Measurements from ENCODE around the gene TMEM95. TPM values are rescaled to one million over a fixed set of nuclear protein-coding genes. Genes with fewer than 3 reads are reported as not detected.
"Not testable (repeated sequence)": the region's sequence is repeated elsewhere in the genome, so short reads cannot be mapped to it uniquely, and the experiment has no call there.

The TMEM95 gene
- total RNA-seq, 2 experiments from 2014 or later: 0.23 TPM; not detected in 1

DNA sequence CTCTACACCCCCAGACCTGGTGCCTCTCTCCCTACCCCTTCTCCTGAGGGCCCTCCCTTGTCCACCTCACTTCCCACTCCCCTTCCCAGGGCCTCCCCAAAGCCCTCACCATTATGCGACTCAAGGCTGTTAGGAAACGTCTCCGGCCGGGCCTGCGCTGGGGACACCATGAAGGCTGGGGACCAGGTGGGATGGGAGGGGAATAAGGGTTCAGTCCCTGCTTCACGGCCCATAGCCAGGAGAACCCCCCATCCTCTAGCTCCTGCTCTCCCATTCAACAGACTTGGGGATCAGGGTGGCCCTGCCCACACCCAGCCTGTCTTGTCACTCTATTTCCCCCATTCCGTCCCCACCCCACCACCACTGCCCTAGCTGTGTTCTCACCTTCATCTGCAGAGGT is 27.9 kb upstream of the TMEM95 start:
- CTCF ChIA-PET: interaction anchor here (0.6 to 2.1 kb wide), 5 partner anchors 9 to 108 kb away, joined by 3 to 7 read pairs (median 4); partner anchors contain the start of gene ACAP1
- Mint-ChIP-seq H3K4me3 (no peak overlapping the region), H3K27me3 (no peaks in the 10 kb centered on the region), H3K36me3 (ENCODE audit: low read depth) (peaks cover 17% of the 10 kb centered on the region), H3K4me1 (peaks cover 46% of the 10 kb centered on the region), H3K27ac (no peak overlapping the region), H3K9me3 (no peaks in the 10 kb centered on the region)
- no peak for DNase-seq
- POLR2A ChIA-PET: no interaction called here

DNA sequence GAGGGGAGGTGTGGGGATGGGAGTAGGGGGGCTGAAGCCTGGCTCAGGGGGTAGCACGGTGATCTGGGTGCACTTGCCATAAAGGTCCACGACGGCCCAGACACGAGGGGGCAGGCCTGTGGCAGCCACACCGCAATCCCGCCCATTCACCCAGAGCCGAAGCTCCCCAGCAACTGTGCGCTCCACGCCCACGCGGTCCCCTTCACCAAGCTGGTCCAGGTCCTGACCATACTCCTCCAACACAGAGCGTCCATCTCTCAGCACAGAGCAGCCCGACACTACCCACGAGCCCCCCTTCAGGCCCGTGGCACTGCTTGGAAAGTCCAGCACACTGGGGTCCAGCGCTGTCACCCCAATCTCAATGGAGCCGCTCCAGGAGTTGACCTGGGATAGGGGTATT is 27.5 kb upstream of the TMEM95 start:
- DNase-seq: no peak
- no peak overlapping the region for H3K27ac Mint-ChIP-seq
- ChIA-PET CTCF (interaction anchor here (0.6 to 2.1 kb wide), 5 partner anchors 9 to 109 kb away, joined by 3 to 7 read pairs (median 4); partner anchors contain the start of gene ACAP1), POLR2A (no interaction called here)
- no peaks in the 10 kb centered on the region for H3K27me3 Mint-ChIP-seq
- H3K36me3 Mint-ChIP-seq (ENCODE audit: low read depth): peaks cover 13% of the 10 kb centered on the region
- H3K9me3 Mint-ChIP-seq: no peaks in the 10 kb centered on the region
- peaks cover 50% of the 10 kb centered on the region for H3K4me1 Mint-ChIP-seq
- H3K4me3 Mint-ChIP-seq: no peak overlapping the region

DNA sequence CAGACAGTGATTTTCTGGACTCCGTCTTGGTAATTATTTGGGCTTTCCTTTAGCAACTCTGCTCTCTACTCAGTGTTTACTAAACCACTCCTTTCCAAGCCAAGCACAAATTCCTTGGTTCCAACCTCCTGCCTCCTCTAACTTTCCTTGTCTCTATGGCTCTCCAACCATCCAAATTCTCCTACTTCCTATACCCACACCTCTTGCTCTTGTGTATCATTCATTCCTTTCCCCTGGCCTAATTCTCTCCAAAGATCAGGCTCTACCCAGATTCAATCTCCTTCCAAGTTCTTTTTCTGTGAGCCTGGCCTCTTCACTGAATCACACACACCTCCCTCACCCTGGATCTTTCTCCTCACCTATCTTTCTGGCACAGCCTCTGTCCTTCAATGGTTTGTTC is 26.9 kb upstream of the TMEM95 start:
- POLR2A ChIA-PET: no interaction called here
- peaks cover 13% of the 10 kb centered on the region for H3K36me3 Mint-ChIP-seq (ENCODE audit: low read depth)
- H3K4me3 Mint-ChIP-seq: peak overlapping the region; percentile 87
- CTCF ChIA-PET: interaction anchor here (1.0 to 2.1 kb wide), 4 partner anchors 9 to 32 kb away, joined by 3 to 7 read pairs (median 4); partner anchors contain the start of gene ACAP1
- H3K4me1 Mint-ChIP-seq: peaks cover 55% of the 10 kb centered on the region
- peak overlapping the region; percentile 54 for H3K27ac Mint-ChIP-seq
- DNase-seq: no peak
- H3K27me3 Mint-ChIP-seq: no peaks in the 10 kb centered on the region
- H3K9me3 Mint-ChIP-seq: no peaks in the 10 kb centered on the region

DNA sequence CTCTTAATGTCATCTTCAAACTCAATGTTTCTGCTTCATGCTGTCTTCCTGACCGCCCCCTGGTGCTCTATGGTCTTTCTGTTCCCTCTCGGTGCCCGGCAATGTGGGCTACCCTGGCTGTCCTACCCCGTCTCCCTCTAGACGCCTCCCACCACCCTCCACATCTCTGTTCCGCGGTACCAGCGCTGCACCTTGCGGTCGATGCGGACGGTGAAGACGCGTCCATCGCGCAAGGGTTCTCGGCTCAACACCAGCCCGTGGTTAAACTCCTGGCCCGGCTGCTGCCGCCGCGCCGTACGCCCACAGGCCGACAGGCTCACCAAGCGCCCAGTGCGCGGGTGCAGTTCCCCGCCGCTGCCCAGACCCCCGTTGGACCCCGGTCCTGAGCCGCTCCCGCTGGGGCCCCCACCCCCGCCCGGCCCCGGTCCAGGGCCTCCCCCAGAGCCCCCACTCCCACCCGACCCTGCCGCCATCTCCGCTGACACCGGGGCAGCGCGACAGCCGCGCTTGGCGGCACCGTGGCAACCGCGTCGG is 26.0 kb upstream of the TMEM95 start, which contains the start of gene NEURL4:
Gene NEURL4, minus strand, starts transcription at position 496 of the 534 bp plus-strand sequence. Its CDS starts 23 bp downstream, at position 473.
- ChIA-PET POLR2A (interaction anchor here (1.0 to 1.1 kb wide), 3 partner anchors 8 to 255 kb away, joined by 3 to 6 read pairs (median 3); partner anchors contain the start of genes GPS2 and MPDU1), CTCF (interaction anchor here (1.0 to 4.7 kb wide), 8 partner anchors 10 to 255 kb away, joined by 3 to 19 read pairs (median 4); partner anchors contain the start of genes MPDU1 and TMEM95)
- Mint-ChIP-seq H3K27ac (peak within 1 kb of the TSS; percentile 98), H3K4me3 (peak within 1 kb of the TSS; percentile 87), H3K9me3 (no peaks in the 10 kb centered on the region), H3K36me3 (ENCODE audit: low read depth) (peaks cover 11% of the 10 kb centered on the region), H3K27me3 (no peaks in the 10 kb centered on the region), H3K4me1 (peaks cover 60% of the 10 kb centered on the region)
- DNase-seq: peak; percentile 45

DNA sequence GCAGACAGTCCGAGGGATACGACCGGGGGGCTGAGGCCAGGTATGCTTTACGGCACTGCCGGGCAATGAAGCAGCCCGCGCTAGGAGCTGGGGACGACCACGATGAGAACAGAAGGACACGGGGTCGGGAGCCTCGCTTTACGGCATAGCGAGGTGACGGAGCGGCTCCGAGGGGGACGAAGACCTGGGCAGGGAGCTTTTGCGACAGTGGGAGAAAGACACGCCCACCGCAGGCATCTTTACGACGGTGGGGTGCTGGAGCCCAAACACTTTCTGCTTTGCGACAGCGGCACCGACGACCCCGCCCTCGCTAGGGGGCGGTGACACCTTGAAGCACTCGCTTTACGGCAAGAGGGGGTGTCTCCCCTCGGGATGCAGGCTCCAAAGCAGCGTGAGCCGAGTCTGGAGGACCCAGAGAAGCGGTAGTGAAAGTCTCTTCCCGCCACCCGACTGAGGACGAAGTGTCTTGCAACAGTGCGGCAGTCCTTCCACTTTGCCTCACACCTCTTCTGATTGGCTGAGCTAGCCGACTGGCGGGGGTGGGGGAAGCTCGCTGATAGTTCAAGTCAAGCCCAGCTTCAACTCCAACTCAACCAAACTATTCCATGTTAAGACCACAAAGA is 25.5 kb upstream of the TMEM95 start:
- H3K4me3 Mint-ChIP-seq: peak overlapping the region; percentile 87
- peaks cover 8% of the 10 kb centered on the region for H3K36me3 Mint-ChIP-seq (ENCODE audit: low read depth)
- POLR2A ChIA-PET: interaction anchor here (0.7 to 1.1 kb wide), 4 partner anchors 9 to 254 kb away, joined by 3 to 6 read pairs (median 3); partner anchors contain the start of genes GPS2 and MPDU1
- H3K27me3 Mint-ChIP-seq: no peaks in the 10 kb centered on the region
- CTCF ChIA-PET: interaction anchor here (1.0 to 4.7 kb wide), 12 partner anchors 12 to 254 kb away, joined by 3 to 19 read pairs (median 4); partner anchors contain the start of genes MPDU1, SENP3, TMEM102 and TMEM95
- peaks cover 57% of the 10 kb centered on the region for H3K4me1 Mint-ChIP-seq
- H3K27ac Mint-ChIP-seq: peak overlapping the region; percentile 98
- no peaks in the 10 kb centered on the region for H3K9me3 Mint-ChIP-seq
- peak; percentile 97 for DNase-seq

DNA sequence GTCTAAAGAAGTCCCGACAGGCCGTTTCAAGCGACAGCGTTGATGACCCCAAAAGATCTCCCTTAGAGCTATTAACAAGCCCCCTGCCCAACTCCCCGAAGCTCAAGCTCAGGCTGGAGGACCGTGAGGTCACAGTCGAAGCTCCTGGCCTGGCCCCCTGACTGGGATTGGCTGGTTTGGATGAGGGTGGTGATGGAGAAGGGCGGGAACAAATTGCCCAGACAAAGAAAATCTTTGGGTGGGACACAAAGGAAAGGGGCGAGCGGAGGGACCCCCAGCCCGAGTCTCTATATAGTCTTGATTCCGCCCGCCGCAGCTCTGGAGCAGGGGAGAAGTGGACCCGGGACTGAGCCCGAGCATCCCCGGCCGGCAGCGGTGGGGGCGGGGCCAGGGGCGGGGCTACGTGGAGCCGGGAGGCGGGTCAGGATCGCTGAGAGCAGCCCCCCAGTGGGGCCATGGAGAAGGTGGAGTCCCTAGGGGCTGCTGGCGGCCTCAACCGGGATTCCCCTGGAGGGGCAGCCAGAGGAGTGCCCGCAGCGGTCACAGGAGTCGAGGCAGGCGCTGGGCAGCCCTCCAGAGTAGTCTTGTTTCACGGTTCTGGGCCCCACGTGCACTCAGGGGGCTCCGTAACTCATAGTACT is 24.8 kb upstream of the TMEM95 start:
- H3K4me1 Mint-ChIP-seq: peaks cover 60% of the 10 kb centered on the region
- no peaks in the 10 kb centered on the region for H3K27me3 Mint-ChIP-seq
- DNase-seq: peak; percentile 86
- peak overlapping the region; percentile 87 for H3K4me3 Mint-ChIP-seq
- no peaks in the 10 kb centered on the region for H3K9me3 Mint-ChIP-seq
- ChIA-PET CTCF (interaction anchor here (0.7 to 4.7 kb wide), 13 partner anchors 11 to 253 kb away, joined by 3 to 19 read pairs (median 4); partner anchors contain the start of genes MPDU1, SENP3, TMEM102 and TMEM95), POLR2A (interaction anchor here (0.7 to 1.1 kb wide), 4 partner anchors 9 to 254 kb away, joined by 3 to 6 read pairs (median 3); partner anchors contain the start of genes GPS2 and MPDU1)
- H3K27ac Mint-ChIP-seq: peak overlapping the region; percentile 98
- H3K36me3 Mint-ChIP-seq (ENCODE audit: low read depth): peaks cover 6% of the 10 kb centered on the region

DNA sequence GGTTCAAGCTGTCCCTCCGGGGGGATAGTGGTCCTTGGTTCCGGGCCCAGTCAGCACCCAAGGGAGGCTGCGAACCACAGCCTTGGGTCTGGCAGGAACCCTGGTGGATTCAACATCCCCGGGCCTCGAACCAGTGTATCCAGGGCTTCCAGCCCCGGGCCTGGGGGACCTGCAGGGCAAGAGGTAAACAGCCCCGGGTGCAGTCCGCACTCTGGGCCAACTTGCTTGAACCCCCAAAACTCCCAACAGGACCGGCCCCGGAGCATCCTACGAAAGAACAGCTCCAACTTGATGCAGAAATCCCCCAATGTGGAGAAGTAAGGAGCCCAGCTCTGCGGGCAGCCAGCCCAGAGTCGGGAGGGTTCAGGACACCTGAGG is 24.3 kb upstream of the TMEM95 start:
- Mint-ChIP-seq H3K27me3 (no peaks in the 10 kb centered on the region), H3K36me3 (ENCODE audit: low read depth) (peaks cover 6% of the 10 kb centered on the region), H3K4me3 (peak overlapping the region; percentile 87), H3K27ac (peak overlapping the region; percentile 98), H3K9me3 (no peaks in the 10 kb centered on the region), H3K4me1 (peaks cover 65% of the 10 kb centered on the region)
- DNase-seq: no peak
- POLR2A ChIA-PET: no interaction called here
- CTCF ChIA-PET: interaction anchor here (0.7 to 4.7 kb wide), 8 partner anchors 14 to 231 kb away, joined by 3 to 19 read pairs (median 5); partner anchors contain the start of genes SENP3, TMEM102 and TMEM95

DNA sequence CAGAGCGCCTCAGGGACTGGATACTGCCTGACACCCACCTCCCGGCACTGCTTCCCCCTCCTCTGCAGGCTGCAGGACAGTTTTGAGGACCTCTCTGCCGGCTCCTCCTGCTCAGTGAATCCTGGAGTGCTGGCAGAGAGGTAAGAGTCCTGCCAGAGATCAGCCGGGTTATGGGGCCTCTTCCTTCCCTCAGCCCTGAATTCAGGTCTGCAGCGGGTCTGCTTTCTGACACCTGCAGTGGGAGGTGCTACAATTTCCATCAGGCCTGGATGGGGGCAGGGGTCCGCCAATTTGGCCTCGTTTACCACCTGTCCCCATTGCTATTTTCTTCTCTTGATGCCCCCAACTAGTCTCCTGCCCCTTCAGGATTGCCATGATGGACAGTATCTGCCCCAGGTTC is 22.8 kb upstream of the TMEM95 start:
- peak overlapping the region; percentile 91 for H3K27ac Mint-ChIP-seq
- peaks cover 3% of the 10 kb centered on the region for H3K36me3 Mint-ChIP-seq (ENCODE audit: low read depth)
- DNase-seq: no peak
- H3K4me3 Mint-ChIP-seq: peak overlapping the region; percentile 53
- peaks cover 68% of the 10 kb centered on the region for H3K4me1 Mint-ChIP-seq
- H3K9me3 Mint-ChIP-seq: no peaks in the 10 kb centered on the region
- ChIA-PET POLR2A (no interaction called here), CTCF (interaction anchor here (0.8 to 4.7 kb wide), 3 partner anchors 12 to 104 kb away, joined by 3 to 19 read pairs (median 10); partner anchors contain the start of gene TMEM102)
- H3K27me3 Mint-ChIP-seq: no peaks in the 10 kb centered on the region

DNA sequence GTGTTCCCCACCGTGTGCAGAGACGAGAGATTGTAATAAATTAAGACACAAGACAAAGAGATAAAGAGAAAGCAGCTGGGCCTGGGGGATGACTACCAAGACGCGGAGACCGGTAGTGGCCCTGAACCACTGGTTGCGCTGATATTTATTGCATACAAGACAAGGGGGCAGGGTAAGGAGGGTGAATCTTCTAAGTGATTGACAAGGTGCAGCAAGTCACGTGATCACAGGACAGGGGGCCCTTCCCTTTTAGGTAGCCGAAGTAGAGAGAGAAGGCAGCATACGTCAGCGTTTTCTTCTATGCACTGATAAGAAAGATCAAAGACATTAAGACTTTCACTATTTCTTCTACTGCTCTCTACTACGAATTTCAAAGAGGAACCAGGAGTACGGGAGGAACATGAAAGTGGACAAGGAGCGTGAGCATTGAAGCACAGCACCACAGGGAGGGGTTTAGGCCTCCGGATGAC is 22.3 kb upstream of the TMEM95 start:
- peak; percentile 61 for DNase-seq
- Mint-ChIP-seq H3K27ac (peak overlapping the region; percentile 91), H3K4me1 (peaks cover 68% of the 10 kb centered on the region), H3K4me3 (peak overlapping the region; percentile 53)
- POLR2A ChIA-PET; H3K9me3 Mint-ChIP-seq; H3K27me3 Mint-ChIP-seq; H3K36me3 Mint-ChIP-seq (ENCODE audit: low read depth): not testable (repeated sequence)
- CTCF ChIA-PET: interaction anchor here (0.8 to 4.7 kb wide), 2 partner anchors 12 to 23 kb away, joined by 3 to 19 read pairs; no protein-coding TSS in a partner anchor

DNA sequence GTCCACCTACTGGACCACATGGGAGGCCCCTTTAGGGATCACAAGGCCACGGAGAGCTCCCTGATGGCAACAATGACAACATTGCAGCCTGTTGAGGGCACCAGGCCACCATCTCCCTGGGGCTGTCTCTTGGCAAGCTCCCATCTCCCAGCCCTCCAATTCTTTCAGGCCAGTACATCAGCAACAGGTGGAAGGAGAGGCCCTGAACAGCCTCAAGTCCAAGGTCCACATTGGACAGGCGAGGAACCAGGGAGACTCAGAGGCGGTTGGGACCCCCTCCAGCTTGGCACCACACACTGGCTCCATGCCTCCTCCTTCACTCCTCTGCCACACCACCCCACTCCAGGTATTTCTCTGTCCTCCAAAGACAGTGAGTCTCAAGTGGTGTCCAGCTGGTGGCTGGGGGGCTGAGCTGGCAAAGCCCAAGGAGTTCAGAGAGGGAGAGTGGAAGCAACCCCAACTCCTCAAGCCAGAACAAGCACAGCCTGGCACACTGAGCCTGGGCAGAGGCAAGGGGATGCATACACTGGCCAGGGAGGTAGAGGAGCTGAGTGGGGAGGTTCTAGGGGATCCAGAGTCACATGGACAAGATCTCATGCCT is 19.9 kb upstream of the TMEM95 start:
- POLR2A ChIA-PET: no interaction called here
- Mint-ChIP-seq H3K4me1 (peaks cover 66% of the 10 kb centered on the region), H3K36me3 (ENCODE audit: low read depth) (peaks cover 23% of the 10 kb centered on the region), H3K27ac (peak overlapping the region; percentile 97), H3K4me3 (peak overlapping the region; percentile 91), H3K9me3 (no peaks in the 10 kb centered on the region), H3K27me3 (no peaks in the 10 kb centered on the region)
- no peak for DNase-seq
- CTCF ChIA-PET: interaction anchor here (0.9 to 3.4 kb wide), 7 partner anchors 10 to 225 kb away, joined by 3 to 29 read pairs (median 5); partner anchors contain the start of genes KCTD11 and TMEM95

DNA sequence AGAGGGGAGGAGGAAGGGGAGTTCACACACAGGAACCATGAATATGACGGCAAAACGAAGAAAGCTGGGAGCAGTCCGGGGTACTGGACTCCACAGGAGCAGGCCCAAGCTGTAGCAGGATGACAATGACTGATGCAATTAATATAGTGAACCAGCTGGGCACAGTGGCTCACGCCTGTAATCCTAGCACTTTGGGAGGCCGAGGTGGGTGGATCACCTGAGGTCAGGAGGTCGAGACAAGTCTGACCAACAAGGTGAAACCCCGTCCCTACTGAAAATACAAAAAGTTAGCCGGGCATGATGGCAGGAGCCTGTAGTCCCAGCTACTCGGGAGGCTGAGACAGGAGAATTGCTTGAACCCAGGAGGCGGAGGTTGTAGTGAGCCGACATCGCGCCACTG is 19.2 kb upstream of the TMEM95 start:
- ChIA-PET POLR2A (interaction anchor here (0.7 to 1.1 kb wide), 3 partner anchors 15 to 238 kb away, joined by 3 to 5 read pairs (median 4); no protein-coding TSS in a partner anchor), CTCF (interaction anchor here (0.7 to 3.7 kb wide), 11 partner anchors 9 to 225 kb away, joined by 3 to 29 read pairs (median 6); partner anchors contain the start of genes KCTD11 and TMEM95)
- DNase-seq, H3K27me3 Mint-ChIP-seq, H3K9me3 Mint-ChIP-seq: not testable (repeated sequence)
- Mint-ChIP-seq H3K4me3 (peak overlapping the region; percentile 91), H3K36me3 (ENCODE audit: low read depth) (peaks cover 27% of the 10 kb centered on the region), H3K4me1 (peaks cover 66% of the 10 kb centered on the region), H3K27ac (peak overlapping the region; percentile 97)

Data from activated CD4-positive, alpha-beta T cell treated with anti-CD3 and anti-CD28 coated beads, Interleukin-2, amount 10 ng/mL, durations not matched to agents 7 days and 5 days (primary cell).